HEK293 (cell line): Measurements from ENCODE around the gene SH3BGRL3.

Experiments used
- EGR2 ChIP-seq: fragments of 450-650 bp; formaldehyde crosslinking; IDR thresholded peaks from 2 replicates; pipeline ENCODE4 v1.5.1; 2016; ENCODE audit warnings: low read depth, missing biosample characterization, missing genetic modification characterization
- KLF1 ChIP-seq: fragments of 450-650 bp; formaldehyde crosslinking; IDR thresholded peaks from 2 replicates; pipeline ENCODE4 v1.5.1; 2016; ENCODE audit warnings: missing biosample characterization, missing genetic modification characterization
- KLF10 ChIP-seq: fragments of 450-650 bp; IDR thresholded peaks from 2 replicates; pipeline ENCODE4 v1.5.1; 2018; ENCODE audit warnings: missing biosample characterization, mild to moderate bottlenecking, missing genetic modification characterization
- KLF17 ChIP-seq: fragments of 450-650 bp; formaldehyde crosslinking; IDR thresholded peaks from 2 replicates; pipeline ENCODE4 v1.5.1; 2016; ENCODE audit warnings: missing biosample characterization, missing genetic modification characterization
- OVOL3 ChIP-seq: fragments of 450-650 bp; formaldehyde crosslinking; IDR thresholded peaks from 2 replicates; pipeline ENCODE4 v1.5.1; 2016; ENCODE audit warnings: missing biosample characterization, missing genetic modification characterization
- PRDM4 ChIP-seq: fragments of 450-650 bp; formaldehyde crosslinking; IDR thresholded peaks from 2 replicates; pipeline ENCODE4 v1.5.1; 2017; ENCODE audit warnings: missing biosample characterization, missing genetic modification characterization
- RBAK ChIP-seq: fragments of 450-650 bp; formaldehyde crosslinking; IDR thresholded peaks from 2 replicates; pipeline ENCODE4 v1.5.1; 2016; ENCODE audit warnings: missing biosample characterization, missing genetic modification characterization
- REPIN1 ChIP-seq: fragments of 450-650 bp; formaldehyde crosslinking; IDR thresholded peaks from 2 replicates; pipeline ENCODE4 v1.5.1; 2017; ENCODE audit warnings: missing biosample characterization, missing genetic modification characterization, low read depth
- SCRT2 ChIP-seq: fragments of 450-650 bp; formaldehyde crosslinking; IDR thresholded peaks from 2 replicates; pipeline ENCODE4 v1.5.1; 2016; ENCODE audit warnings: missing biosample characterization, missing genetic modification characterization
- SP2 ChIP-seq: fragments of 450-650 bp; formaldehyde crosslinking; IDR thresholded peaks from 2 replicates; pipeline ENCODE4 v1.5.1; 2016; ENCODE audit warnings: missing biosample characterization, missing genetic modification characterization
- ZBTB48 ChIP-seq: fragments of 450-650 bp; formaldehyde crosslinking; IDR thresholded peaks from 2 replicates; pipeline ENCODE4 v1.5.1; 2016; ENCODE audit warnings: missing biosample characterization, missing genetic modification characterization
- ZIC2 ChIP-seq: fragments of 450-650 bp; formaldehyde crosslinking; IDR thresholded peaks from 2 replicates; pipeline ENCODE4 v1.5.1; 2016; ENCODE audit warnings: missing biosample characterization, missing genetic modification characterization
- ZNF114 ChIP-seq: fragments of 450-650 bp; formaldehyde crosslinking; IDR thresholded peaks from 2 replicates; pipeline ENCODE4 v1.5.0; 2017; ENCODE audit warnings: missing biosample characterization, missing genetic modification characterization
- ZNF146 ChIP-seq: fragments of 450-650 bp; formaldehyde crosslinking; IDR thresholded peaks from 2 replicates; pipeline ENCODE4 v1.5.1; 2016; ENCODE audit warnings: missing biosample characterization, missing genetic modification characterization
- ZNF24 ChIP-seq: fragments of 450-650 bp; formaldehyde crosslinking; IDR thresholded peaks from 2 replicates; pipeline ENCODE4 v1.5.1; 2016; ENCODE audit warnings: missing biosample characterization, missing genetic modification characterization
- ZNF292 ChIP-seq: fragments of 450-650 bp; formaldehyde crosslinking; IDR thresholded peaks from 2 replicates; pipeline ENCODE4 v1.5.1; 2016; ENCODE audit warnings: low read depth, missing biosample characterization, missing genetic modification characterization, borderline replicate concordance
- ZNF335 ChIP-seq: fragments of 450-650 bp; formaldehyde crosslinking; conservative IDR thresholded peaks from 2 replicates; pipeline ENCODE4 v1.5.1; 2016; ENCODE audit warnings: missing biosample characterization, missing genetic modification characterization
- ZNF354C ChIP-seq: fragments of 450-650 bp; formaldehyde crosslinking; IDR thresholded peaks from 2 replicates; pipeline ENCODE4 v1.5.1; 2016; ENCODE audit warnings: missing biosample characterization, missing genetic modification characterization, low read depth, borderline replicate concordance
- ZNF398 ChIP-seq: fragments of 450-650 bp; formaldehyde crosslinking; IDR thresholded peaks from 2 replicates; pipeline ENCODE4 v1.5.1; 2017; ENCODE audit warnings: missing biosample characterization, missing genetic modification characterization
- ZNF433 ChIP-seq: fragments of 450-650 bp; formaldehyde crosslinking; IDR thresholded peaks from 2 replicates; pipeline ENCODE4 v1.5.1; 2016; ENCODE audit warnings: missing biosample characterization, missing genetic modification characterization, low read depth
- ZNF514 ChIP-seq: fragments of 450-650 bp; formaldehyde crosslinking; IDR thresholded peaks from 2 replicates; pipeline ENCODE4 v1.5.1; 2016; ENCODE audit warnings: missing biosample characterization, missing genetic modification characterization
- ZNF555 ChIP-seq: fragments of 450-650 bp; formaldehyde crosslinking; conservative IDR thresholded peaks from 2 replicates; pipeline ENCODE4 v1.5.1; 2017; ENCODE audit warnings: missing biosample characterization, mild to moderate bottlenecking, missing genetic modification characterization, inconsistent platforms
- ZNF626 ChIP-seq: fragments of 450-650 bp; sonication (Bioruptor Pico); formaldehyde crosslinking; IDR thresholded peaks from 2 replicates; pipeline ENCODE4 v1.5.1; 2018; ENCODE audit warnings: missing biosample characterization, missing genetic modification characterization, inconsistent platforms
- ZNF777 ChIP-seq: fragments of 450-650 bp; formaldehyde crosslinking; IDR thresholded peaks from 2 replicates; pipeline ENCODE4 v1.5.1; 2017; ENCODE audit warnings: missing biosample characterization, missing genetic modification characterization, borderline replicate concordance
- ZNF785 ChIP-seq: fragments of 450-650 bp; formaldehyde crosslinking; IDR thresholded peaks from 2 replicates; pipeline ENCODE4 v1.5.1; 2016; ENCODE audit warnings: missing biosample characterization, missing genetic modification characterization
- ZNF843 ChIP-seq: fragments of 450-650 bp; formaldehyde crosslinking; IDR thresholded peaks from 2 replicates; pipeline ENCODE4 v1.5.1; 2016; ENCODE audit warnings: missing biosample characterization, missing genetic modification characterization
- TF ChIP-seq, protein P1 (sequence below): fragments of 450-650 bp; formaldehyde crosslinking; IDR thresholded peaks from 2 replicates; pipeline ENCODE4 v1.5.1; 2016; ENCODE audit warnings: missing biosample characterization, missing genetic modification characterization, borderline replicate concordance
- TF ChIP-seq, protein P2 (sequence below): fragments of 450-650 bp; IDR thresholded peaks from 2 replicates; pipeline ENCODE4 v1.5.1; 2018; ENCODE audit warnings: missing biosample characterization, mild to moderate bottlenecking, missing genetic modification characterization
- TF ChIP-seq, protein P3 (sequence below): fragments of 450-650 bp; formaldehyde crosslinking; IDR thresholded peaks from 2 replicates; pipeline ENCODE4 v1.5.1; 2016; ENCODE audit warnings: missing biosample characterization, missing genetic modification characterization

Gene SH3BGRL3

DNA sequence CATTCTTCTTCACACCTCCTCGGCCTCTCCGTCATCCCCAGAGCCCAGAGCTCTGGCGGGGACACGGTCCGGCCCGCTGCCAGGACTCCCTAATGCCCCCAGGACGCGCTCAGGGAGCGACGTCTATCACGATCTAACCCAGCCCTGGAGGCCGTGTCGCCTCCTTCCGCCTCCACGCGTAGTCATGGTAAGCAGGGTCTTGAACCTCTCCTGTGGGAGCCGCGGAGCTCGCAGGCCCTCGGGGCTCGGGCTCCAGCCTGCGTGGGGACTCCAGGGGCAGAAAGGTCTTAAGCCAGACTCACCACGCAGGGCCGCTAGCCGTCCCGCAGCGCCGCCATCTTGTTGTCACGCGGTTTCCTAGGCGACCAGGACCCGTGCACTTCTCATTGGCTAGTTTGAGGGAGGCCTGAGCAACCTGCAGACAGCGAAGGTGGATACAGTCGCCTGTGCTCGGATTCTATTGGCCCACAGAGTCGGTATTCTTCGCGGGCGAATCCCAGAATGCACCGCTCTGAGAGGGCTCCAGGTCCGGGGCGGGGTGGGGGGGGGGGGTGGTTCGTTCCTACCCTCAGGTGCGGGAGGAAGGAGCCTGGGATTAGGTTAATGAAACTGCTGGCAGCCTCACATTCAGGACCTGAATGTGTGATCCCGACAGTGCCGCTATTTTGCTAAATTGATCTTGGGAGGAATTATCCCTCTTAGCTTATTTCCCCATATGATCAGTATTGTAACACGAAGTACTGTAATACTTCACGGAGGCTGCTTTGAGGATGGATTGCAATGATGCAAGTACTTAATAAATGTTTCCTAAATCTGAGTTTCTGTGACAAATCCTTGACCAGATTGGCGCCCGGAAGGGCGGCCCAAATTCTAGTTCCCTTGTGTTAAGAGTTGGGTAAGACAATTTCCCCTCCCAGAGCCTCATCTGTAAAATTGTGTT, 26.7 kb downstream of the SH3BGRL3 start, which contains the start of gene UBXN11 (continued):
- TF ChIP-seq PRDM4, result no peak
- no peak for TF ChIP-seq ZNF843 (tag by site-specific recombination)
- TF ChIP-seq ZNF433 (tag by site-specific recombination), result no peak
- no peak for TF ChIP-seq ZNF626 (tag by site-specific recombination)
- TF ChIP-seq ZNF24 (tag by site-specific recombination), result no peak
- TF ChIP-seq, protein P1, sequence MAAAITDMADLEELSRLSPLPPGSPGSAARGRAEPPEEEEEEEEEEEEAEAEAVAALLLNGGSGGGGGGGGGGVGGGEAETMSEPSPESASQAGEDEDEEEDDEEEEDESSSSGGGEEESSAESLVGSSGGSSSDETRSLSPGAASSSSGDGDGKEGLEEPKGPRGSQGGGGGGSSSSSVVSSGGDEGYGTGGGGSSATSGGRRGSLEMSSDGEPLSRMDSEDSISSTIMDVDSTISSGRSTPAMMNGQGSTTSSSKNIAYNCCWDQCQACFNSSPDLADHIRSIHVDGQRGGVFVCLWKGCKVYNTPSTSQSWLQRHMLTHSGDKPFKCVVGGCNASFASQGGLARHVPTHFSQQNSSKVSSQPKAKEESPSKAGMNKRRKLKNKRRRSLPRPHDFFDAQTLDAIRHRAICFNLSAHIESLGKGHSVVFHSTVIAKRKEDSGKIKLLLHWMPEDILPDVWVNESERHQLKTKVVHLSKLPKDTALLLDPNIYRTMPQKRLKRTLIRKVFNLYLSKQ, result no peak
- TF ChIP-seq ZNF785, result no peak
- TF ChIP-seq EGR2 (tag by site-specific recombination), result no peak
- TF ChIP-seq, protein P2, sequence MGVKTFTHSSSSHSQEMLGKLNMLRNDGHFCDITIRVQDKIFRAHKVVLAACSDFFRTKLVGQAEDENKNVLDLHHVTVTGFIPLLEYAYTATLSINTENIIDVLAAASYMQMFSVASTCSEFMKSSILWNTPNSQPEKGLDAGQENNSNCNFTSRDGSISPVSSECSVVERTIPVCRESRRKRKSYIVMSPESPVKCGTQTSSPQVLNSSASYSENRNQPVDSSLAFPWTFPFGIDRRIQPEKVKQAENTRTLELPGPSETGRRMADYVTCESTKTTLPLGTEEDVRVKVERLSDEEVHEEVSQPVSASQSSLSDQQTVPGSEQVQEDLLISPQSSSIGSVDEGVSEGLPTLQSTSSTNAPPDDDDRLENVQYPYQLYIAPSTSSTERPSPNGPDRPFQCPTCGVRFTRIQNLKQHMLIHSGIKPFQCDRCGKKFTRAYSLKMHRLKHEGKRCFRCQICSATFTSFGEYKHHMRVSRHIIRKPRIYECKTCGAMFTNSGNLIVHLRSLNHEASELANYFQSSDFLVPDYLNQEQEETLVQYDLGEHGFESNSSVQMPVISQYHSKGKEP (tag by site-specific recombination), result no peak
- TF ChIP-seq, protein P3, sequence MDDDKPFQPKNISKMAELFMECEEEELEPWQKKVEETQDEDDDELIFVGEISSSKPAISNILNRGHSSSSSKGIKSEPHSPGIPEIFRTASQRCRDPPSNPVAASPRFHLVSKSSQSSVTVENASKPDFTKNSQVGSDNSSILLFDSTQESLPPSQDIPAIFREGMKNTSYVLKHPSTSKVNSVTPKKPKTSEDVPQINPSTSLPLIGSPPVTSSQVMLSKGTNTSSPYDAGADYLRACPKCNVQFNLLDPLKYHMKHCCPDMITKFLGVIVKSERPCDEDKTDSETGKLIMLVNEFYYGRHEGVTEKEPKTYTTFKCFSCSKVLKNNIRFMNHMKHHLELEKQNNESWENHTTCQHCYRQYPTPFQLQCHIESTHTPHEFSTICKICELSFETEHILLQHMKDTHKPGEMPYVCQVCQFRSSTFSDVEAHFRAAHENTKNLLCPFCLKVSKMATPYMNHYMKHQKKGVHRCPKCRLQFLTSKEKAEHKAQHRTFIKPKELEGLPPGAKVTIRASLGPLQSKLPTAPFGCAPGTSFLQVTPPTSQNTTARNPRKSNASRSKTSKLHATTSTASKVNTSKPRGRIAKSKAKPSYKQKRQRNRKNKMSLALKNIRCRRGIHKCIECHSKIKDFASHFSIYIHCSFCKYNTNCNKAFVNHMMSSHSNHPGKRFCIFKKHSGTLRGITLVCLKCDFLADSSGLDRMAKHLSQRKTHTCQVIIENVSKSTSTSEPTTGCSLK (tag by site-specific recombination), result no peak
- TF ChIP-seq REPIN1 (tag by site-specific recombination), result no peak
- no peak for TF ChIP-seq ZNF354C (tag by site-specific recombination)
- TF ChIP-seq ZBTB48 (tag by site-specific recombination), result peak; percentile 62
- TF ChIP-seq ZNF335 (tag by site-specific recombination), result peak; percentile 68
- no peak; the same call in 1 of the 2 replicates for TF ChIP-seq ZIC2 (tag by site-specific recombination)
- TF ChIP-seq ZNF555 (tag by site-specific recombination), result no peak
- no peak for TF ChIP-seq RBAK
- no peak for TF ChIP-seq ZNF292 (tag by site-specific recombination)
- TF ChIP-seq OVOL3 (tag by site-specific recombination), result no peak
- no peak for TF ChIP-seq ZNF146 (tag by site-specific recombination)
- TF ChIP-seq ZNF114 (tag by site-specific recombination), result no peak
- 0 out of 2 replicates have a peak, but pooled peaks have one; percentile 32 for TF ChIP-seq KLF17
- TF ChIP-seq SP2 (tag by site-specific recombination), result peak; percentile 86
- peak; percentile 42 for TF ChIP-seq ZNF398
- no peak for TF ChIP-seq ZNF514 (tag by site-specific recombination)
- TF ChIP-seq SCRT2 (tag by site-specific recombination), result no peak
- no peak for TF ChIP-seq KLF1 (tag by site-specific recombination)
- no peak for TF ChIP-seq ZNF777 (tag by site-specific recombination)
- TF ChIP-seq KLF10 (tag by site-specific recombination), result no peak
